ENCODE measurements around the gene JARID2.

Gene JARID2

DNA sequence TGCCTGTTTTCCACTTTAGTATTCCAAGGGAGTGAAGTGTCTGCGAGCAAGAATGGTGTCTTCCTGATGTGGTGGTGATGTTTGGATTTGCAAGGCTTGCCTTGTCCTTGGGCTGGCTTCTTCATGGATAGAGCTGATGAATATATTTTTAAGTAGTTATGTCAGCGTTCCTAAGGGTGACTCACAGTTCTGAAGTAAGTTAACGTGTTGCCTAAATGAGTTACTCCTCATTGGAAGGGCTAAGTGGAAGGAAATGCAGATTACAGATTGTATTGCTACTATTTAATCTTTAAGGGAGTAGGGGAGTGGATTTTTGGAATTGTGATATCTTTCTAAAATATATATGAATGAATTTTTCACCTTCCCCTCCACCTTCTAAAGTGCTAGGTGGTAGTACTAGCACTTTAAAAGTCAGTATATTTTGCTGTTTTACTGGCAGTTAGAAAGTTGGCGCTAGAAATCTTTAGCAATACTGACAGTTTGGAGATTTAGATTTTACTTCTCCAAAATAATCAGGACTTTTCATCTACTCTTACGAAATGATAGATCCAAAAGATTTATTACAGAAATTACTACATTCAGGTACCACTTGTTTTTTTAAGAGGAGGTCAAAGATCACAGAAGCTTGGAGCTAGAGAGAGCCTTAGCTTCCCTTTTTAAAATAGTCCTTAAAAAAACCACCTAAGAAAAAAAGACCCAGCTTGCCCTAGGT lies 197.4 kb downstream of the JARID2 start:
- TF ChIP-seq, protein P1, sequence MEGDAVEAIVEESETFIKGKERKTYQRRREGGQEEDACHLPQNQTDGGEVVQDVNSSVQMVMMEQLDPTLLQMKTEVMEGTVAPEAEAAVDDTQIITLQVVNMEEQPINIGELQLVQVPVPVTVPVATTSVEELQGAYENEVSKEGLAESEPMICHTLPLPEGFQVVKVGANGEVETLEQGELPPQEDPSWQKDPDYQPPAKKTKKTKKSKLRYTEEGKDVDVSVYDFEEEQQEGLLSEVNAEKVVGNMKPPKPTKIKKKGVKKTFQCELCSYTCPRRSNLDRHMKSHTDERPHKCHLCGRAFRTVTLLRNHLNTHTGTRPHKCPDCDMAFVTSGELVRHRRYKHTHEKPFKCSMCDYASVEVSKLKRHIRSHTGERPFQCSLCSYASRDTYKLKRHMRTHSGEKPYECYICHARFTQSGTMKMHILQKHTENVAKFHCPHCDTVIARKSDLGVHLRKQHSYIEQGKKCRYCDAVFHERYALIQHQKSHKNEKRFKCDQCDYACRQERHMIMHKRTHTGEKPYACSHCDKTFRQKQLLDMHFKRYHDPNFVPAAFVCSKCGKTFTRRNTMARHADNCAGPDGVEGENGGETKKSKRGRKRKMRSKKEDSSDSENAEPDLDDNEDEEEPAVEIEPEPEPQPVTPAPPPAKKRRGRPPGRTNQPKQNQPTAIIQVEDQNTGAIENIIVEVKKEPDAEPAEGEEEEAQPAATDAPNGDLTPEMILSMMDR (IDR thresholded peaks at IDR 0.05; ENCODE audit: low read depth, low read length): no peak
- H3K36me3 ChIP-seq: no peaks in the 10 kb centered on the region; the same call in 1 of the 2 replicates
- H3K27ac ChIP-seq: no peak overlapping the region
- DNase-seq: no peak
- no peaks in the 10 kb centered on the region for H3K9me3 ChIP-seq (ENCODE audit: severe bottlenecking)
- no peak overlapping the region for H3K4me3 ChIP-seq (ENCODE audit: low read depth, low read length)
- H3K27me3 ChIP-seq (ENCODE audit: insufficient read depth, low read depth, severe bottlenecking): no peaks in the 10 kb centered on the region

DNA sequence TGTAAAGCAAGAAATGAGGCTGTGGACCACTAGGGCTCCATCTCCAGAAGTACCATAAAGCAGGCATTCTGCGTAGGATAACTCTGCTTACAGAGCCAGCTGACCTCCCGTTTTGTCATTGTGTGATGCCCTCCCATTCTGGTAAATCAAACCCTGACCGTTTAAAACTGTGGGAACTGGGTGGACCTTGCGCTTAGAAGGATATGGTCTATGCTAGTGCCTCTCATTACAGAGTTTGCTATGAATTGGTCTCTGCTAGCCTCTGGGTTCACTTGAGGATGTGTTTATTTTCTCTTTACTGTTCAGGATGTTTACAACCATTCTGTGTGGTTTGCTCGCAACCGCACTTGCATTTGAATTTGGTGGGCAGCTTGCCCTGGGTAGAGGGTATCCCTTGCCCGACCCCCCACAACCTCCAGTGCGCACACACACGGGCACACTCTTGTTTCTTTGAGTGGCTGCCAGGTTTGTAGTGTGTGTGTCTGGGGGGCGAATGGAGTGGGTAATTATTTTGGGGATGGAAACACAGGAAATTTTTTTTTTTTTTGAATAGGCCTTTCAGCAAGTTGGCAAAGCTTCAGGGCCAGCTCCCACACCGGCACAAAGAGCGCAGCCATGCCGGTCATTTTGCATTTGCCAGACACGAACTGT lies 198.3 kb downstream of the JARID2 start:
- no peak for DNase-seq
- no peak overlapping the region for H3K4me3 ChIP-seq (ENCODE audit: low read depth, low read length)
- TF ChIP-seq, protein P1 (IDR thresholded peaks at IDR 0.05; ENCODE audit: low read depth, low read length): no peak
- no peaks in the 10 kb centered on the region for H3K27me3 ChIP-seq (ENCODE audit: insufficient read depth, low read depth, severe bottlenecking)
- H3K36me3 ChIP-seq: no peaks in the 10 kb centered on the region; the same call in 1 of the 2 replicates
- H3K9me3 ChIP-seq (ENCODE audit: severe bottlenecking): no peaks in the 10 kb centered on the region
- no peak overlapping the region for H3K27ac ChIP-seq

DNA sequence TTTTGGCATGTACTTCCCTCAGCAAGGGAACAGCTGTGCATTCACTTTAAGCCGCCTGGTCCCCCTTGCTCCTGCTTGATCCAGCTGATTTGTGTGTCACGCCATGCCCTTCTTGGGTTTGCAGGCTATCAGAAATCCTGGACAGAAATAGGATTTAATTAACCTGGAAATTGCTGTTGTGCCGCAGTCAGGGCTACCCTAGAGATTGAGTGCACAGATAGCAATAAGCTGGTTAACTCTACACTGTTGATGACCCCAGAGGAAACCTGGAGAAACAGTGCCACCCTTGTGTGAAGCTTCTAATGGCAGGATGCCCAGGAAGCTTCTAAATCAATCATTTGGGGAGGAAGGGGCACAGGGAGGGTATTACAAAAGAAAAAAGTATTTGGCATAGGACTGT lies 199.0 kb downstream of the JARID2 start:
- H3K4me3 ChIP-seq (ENCODE audit: low read depth, low read length): no peak overlapping the region
- DNase-seq: peak; percentile 91
- H3K36me3 ChIP-seq: no peaks in the 10 kb centered on the region; the same call in 1 of the 2 replicates
- TF ChIP-seq, protein P1 (IDR thresholded peaks at IDR 0.05; ENCODE audit: low read depth, low read length): peak; percentile 69
- H3K27me3 ChIP-seq (ENCODE audit: insufficient read depth, low read depth, severe bottlenecking): no peaks in the 10 kb centered on the region
- H3K9me3 ChIP-seq (ENCODE audit: severe bottlenecking): no peaks in the 10 kb centered on the region
- no peak overlapping the region for H3K27ac ChIP-seq

DNA sequence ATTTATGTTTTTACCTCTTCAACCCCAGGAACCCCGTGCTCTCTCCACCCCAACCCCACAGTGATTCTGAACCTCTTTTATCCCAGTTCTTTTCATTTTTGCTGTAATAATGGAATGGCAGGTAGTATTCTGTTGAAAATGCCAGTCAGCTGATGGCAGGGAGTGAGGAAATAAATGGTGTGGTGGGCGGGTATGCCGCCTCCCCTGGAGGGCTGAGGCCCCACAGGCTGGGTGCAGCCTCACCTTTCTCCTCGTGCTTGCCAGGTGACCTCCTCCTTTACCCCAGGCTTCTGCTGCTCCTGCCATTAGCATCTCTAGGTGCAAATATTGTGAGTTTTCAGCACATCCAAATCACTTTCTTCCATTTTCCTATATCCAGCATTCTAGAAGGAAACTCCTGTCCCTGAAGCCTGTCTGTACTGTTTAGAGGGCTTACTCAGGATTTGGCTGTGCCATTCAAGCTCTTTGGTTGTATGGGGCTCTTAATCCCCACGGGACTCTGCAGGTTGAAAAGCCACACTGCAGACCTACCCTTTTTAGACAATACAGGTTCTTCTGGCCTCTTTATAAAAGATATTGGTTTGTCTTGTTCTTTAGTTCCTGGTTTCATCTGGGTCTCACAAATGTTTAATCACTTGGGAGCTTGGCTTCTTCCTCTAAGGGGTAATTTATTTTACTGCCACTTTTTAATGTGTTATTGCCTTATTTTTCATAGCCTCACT lies 201.8 kb downstream of the JARID2 start:
- no peaks in the 10 kb centered on the region for H3K9me3 ChIP-seq (ENCODE audit: severe bottlenecking)
- TF ChIP-seq, protein P1 (IDR thresholded peaks at IDR 0.05; ENCODE audit: low read depth, low read length): 0 out of 2 replicates have a peak, but pooled peaks have one; percentile 18

GRCh38 chr6:15449011-15449410 lies 203.1 kb downstream of the JARID2 start:
- no peaks in the 10 kb centered on the region for H3K27me3 ChIP-seq (ENCODE audit: insufficient read depth, low read depth, severe bottlenecking)
- DNase-seq: no peak
- H3K27ac ChIP-seq: no peak overlapping the region
- H3K4me3 ChIP-seq (ENCODE audit: low read depth, low read length): no peak overlapping the region
- peaks cover 12% of the 10 kb centered on the region for H3K36me3 ChIP-seq
- H3K9me3 ChIP-seq (ENCODE audit: severe bottlenecking): no peaks in the 10 kb centered on the region
- TF ChIP-seq, protein P1 (IDR thresholded peaks at IDR 0.05; ENCODE audit: low read depth, low read length): no peak

More for the DNA sequence above, 201.8 kb downstream of the JARID2 start:
- no peak overlapping the region for H3K4me3 ChIP-seq (ENCODE audit: low read depth, low read length)
- peak; percentile 58 for DNase-seq
- peaks cover 12% of the 10 kb centered on the region for H3K36me3 ChIP-seq
- no peak overlapping the region for H3K27ac ChIP-seq
- no peaks in the 10 kb centered on the region for H3K27me3 ChIP-seq (ENCODE audit: insufficient read depth, low read depth, severe bottlenecking)
